Epithelial cell of proximal tubule (primary cell): ENCODE results near the gene COL5A1. TPM values are rescaled to one million over a fixed set of nuclear protein-coding genes. Genes with fewer than 3 reads are reported as not detected.

ENCODE experiments used
- DNase-seq: peaks from one replicate; pipeline ENCODE4 v3.0.0-alpha.2; 2011; ENCODE audit warnings: low read depth
- H3K4me3 ChIP-seq: 2 replicates; pipeline ENCODE4 v1.5.1; 2011; ENCODE audit warnings: low read depth, mild to moderate bottlenecking, low read length
- total RNA-seq: library from RNA; depleted of rRNA; stranded (reverse); fragments of >200 nt; gene quantifications from 2 replicates; pipeline ENCODE4 v1.2.3, GENCODE V29; 2015
- TF ChIP-seq, protein P1 (sequence below): conservative IDR thresholded peaks from 2 replicates; pipeline ENCODE4 v1.5.1; 2012; ENCODE audit warnings: low read depth, mild to moderate bottlenecking, low read length

Gene COL5A1
- total RNA-seq, 1 donor from 2014 or later: 16.0 TPM

DNA sequence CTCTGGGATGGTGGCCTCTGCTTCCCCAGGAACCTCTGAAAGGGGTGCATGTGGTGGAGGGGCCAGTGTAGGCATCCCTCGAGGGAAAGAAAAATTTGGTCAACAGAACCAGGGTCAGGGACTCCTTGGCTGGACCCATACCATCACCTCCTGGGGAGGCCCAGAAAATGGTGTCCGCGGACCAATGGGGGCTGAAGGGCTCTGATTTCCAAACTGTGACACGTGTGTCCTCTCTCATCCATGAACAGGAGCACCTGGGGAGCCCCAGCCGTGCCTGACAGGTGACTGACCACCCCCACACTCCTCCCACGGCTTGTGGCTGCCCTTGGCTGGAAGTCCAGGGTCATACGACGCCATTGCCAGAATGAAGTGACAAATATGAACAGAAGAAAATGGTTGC, 242.9 kb downstream of the COL5A1 start:
- TF ChIP-seq, protein P1, sequence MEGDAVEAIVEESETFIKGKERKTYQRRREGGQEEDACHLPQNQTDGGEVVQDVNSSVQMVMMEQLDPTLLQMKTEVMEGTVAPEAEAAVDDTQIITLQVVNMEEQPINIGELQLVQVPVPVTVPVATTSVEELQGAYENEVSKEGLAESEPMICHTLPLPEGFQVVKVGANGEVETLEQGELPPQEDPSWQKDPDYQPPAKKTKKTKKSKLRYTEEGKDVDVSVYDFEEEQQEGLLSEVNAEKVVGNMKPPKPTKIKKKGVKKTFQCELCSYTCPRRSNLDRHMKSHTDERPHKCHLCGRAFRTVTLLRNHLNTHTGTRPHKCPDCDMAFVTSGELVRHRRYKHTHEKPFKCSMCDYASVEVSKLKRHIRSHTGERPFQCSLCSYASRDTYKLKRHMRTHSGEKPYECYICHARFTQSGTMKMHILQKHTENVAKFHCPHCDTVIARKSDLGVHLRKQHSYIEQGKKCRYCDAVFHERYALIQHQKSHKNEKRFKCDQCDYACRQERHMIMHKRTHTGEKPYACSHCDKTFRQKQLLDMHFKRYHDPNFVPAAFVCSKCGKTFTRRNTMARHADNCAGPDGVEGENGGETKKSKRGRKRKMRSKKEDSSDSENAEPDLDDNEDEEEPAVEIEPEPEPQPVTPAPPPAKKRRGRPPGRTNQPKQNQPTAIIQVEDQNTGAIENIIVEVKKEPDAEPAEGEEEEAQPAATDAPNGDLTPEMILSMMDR: no peak
- H3K4me3 ChIP-seq: no peak overlapping the region
- DNase-seq: no peak

DNA sequence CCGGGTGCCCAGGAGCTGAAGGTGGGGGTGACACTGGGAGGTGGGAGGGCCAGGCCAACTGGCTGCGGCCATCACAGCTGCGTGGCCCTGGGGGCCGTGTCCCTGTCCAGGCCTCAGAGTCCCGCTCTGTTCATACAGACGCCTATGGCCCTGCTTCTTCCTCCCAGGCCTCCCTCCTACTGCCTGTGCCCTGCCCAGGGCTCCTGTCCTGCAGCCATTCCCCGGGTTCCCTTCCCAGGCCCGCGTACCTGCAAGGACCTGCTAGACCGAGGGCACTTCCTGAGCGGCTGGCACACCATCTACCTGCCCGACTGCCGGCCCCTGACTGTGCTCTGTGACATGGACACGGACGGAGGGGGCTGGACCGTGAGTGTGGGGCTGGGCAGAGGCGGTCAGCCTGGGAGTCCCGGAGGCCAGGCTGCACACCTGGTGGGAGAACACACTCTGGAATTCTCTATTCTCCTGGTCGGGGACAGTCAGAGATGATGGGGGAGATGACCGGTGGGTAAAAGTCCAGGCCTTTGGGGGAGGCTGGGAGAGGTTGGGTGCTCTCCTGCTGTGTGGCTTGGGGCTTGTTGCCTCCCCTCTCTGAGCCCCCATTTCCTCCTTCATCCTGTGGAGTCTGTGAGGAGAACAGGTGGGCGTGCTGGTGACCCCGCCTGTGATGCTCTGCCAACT, 243.5 kb downstream of the COL5A1 start:
- no peak overlapping the region for H3K4me3 ChIP-seq
- no peak for DNase-seq
- TF ChIP-seq, protein P1: no peak

DNA sequence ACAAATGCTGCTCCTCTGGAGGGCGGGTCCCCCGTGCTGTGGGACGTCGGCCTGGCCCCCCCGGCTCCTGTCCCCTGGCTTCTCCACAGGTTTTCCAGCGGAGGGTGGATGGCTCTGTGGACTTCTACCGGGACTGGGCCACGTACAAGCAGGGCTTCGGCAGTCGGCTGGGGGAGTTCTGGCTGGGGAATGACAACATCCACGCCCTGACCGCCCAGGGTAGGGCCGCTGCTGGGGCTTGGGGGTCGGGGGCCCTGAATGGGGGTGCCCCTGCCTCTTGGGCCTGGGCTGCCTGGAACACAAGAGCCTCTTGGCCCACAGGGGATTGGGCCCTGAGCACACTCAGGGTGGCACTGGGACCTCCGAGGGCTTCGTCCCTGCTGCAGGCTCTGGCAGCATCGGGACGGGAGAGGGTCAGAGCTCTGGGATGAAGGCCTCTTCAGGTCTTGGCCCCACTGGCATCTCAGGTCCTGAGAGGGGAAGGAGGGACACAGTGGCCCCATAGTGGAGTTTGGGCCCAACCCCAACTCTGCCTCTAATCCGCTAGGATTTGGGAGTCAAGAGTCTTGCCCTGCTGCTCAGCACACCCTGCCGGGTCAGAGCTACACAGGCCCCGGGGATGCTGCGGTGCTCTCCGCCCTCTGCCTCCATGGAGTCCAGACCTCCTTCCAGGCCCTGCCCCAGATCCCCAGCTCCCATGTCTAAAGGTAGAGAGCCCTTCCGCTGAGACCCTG, 244.2 kb downstream of the COL5A1 start:
- DNase-seq: no peak
- H3K4me3 ChIP-seq: no peak overlapping the region
- TF ChIP-seq, protein P1: no peak

DNA sequence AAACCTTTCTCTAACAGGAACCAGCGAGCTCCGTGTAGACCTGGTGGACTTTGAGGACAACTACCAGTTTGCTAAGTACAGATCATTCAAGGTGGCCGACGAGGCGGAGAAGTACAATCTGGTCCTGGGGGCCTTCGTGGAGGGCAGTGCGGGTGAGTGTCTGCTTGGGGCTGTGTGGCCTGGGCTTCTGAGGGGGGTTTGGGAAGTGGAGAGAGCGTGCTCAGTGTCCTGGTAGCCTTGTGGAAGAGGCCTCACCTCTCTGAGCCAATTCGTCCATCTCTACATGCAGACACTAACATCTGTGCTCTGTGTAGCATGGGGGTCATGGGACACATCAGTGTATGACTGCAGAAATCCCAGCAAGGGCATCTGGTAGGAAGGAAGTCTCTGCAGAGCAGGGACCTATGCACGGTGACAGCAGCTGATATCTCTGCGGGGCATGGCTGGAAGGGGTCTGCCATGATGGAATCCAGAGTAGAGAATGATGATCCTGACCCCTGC, 244.9 kb downstream of the COL5A1 start:
- TF ChIP-seq, protein P1: no peak
- no peak overlapping the region for H3K4me3 ChIP-seq
- DNase-seq: no peak

DNA sequence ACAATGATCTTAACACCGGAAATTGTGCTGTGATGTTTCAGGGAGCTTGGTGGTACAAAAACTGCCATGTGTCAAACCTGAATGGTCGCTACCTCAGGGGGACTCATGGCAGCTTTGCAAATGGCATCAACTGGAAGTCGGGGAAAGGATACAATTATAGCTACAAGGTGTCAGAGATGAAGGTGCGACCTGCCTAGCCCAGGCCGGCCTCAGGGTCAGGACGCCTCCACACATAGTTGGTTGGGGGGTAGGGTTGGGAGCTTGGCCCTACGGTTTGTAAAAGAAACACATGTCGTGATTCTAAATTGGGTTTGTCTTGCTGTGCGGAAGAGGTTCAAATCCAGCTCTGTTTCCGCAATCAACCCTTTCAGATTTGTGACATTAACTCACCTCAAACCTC, 245.6 kb downstream of the COL5A1 start:
- no peak for DNase-seq
- TF ChIP-seq, protein P1: no peak
- H3K4me3 ChIP-seq: no peak overlapping the region

DNA sequence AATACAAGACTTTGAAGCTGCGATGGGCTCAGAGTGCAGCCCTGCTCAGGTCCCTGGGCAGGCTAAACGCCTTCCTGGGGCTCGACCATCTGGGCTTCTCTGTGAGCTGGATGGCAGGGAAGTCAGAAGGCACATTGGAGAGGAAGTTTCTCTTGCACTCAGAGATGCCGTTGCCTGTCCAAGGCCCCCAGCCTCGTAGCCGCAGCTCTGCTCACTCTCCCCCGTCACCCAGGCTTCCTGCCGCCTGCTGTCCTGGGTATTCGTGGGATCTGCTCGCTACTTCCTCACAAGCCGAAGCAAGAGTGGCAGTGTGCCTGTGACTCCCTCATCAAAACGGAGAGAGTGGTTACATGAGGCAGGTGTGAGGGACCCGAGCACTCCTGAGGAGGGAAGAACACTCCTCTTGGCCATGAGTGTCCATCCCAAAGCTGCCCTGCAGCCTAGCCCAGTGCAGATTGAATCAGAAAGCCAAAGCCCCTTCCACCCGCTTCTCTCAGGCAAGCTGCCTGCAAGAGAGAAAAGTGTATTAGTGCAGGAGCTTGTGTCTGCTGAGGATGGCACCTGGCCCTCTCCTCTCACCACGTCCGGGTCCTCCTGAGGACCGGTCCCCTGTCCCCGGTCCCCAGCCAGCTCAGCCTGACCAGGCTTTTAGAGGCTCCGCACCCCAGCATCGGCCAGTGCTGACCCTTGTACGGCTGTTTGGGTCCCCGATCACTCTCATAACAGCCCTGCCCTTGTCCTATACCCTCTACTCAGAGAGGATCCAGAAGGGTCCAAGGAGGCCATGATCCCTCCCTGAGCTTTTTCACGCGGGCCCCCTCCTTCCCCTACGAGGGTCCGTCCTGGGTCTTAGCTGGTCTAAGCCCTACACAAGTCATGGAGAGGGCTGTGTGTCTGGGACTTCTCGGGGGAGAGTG, 246.3 kb downstream of the COL5A1 start:
- H3K4me3 ChIP-seq: no peak overlapping the region
- TF ChIP-seq, protein P1: no peak
- no peak for DNase-seq
